Adipocyte (in vitro differentiated cells): Measurements from ENCODE around the gene SNAI3.

Source experiments
- DNase-seq: peaks from one replicate; pipeline ENCODE4 v3.0.0-alpha.2; 2015; ENCODE audit warnings: low read depth
- H3K27me3 ChIP-seq: replicated peaks from 2 replicates; pipeline ENCODE4 v1.7.0; 2013; ENCODE audit warnings: mild to moderate bottlenecking, low read length, moderate library complexity; ENCODE audit not compliant: control insufficient read depth, insufficient read depth
- H3K36me3 ChIP-seq: 2 replicates; pipeline ENCODE4 v1.7.0; 2013; ENCODE audit warnings: low read length, mild to moderate bottlenecking, moderate library complexity; ENCODE audit not compliant: control insufficient read depth, insufficient read depth, severe bottlenecking
- H3K4me1 ChIP-seq: 2 replicates; pipeline ENCODE4 v1.7.0; 2013; ENCODE audit warnings: mild to moderate bottlenecking, low read length, moderate library complexity; ENCODE audit not compliant: control insufficient read depth, insufficient read depth
- H3K4me3 ChIP-seq: 2 replicates; pipeline ENCODE4 v1.7.0; 2013; ENCODE audit warnings: mild to moderate bottlenecking, low read length, moderate library complexity
- H3K9ac ChIP-seq: 2 replicates; pipeline ENCODE4 v1.7.0; 2013; ENCODE audit warnings: mild to moderate bottlenecking, low read length, moderate library complexity
- H3K9me3 ChIP-seq: 2 replicates; pipeline ENCODE4 v1.7.0; 2013; ENCODE audit warnings: mild to moderate bottlenecking, low read length, moderate library complexity; ENCODE audit not compliant: control insufficient read depth

Gene SNAI3

DNA sequence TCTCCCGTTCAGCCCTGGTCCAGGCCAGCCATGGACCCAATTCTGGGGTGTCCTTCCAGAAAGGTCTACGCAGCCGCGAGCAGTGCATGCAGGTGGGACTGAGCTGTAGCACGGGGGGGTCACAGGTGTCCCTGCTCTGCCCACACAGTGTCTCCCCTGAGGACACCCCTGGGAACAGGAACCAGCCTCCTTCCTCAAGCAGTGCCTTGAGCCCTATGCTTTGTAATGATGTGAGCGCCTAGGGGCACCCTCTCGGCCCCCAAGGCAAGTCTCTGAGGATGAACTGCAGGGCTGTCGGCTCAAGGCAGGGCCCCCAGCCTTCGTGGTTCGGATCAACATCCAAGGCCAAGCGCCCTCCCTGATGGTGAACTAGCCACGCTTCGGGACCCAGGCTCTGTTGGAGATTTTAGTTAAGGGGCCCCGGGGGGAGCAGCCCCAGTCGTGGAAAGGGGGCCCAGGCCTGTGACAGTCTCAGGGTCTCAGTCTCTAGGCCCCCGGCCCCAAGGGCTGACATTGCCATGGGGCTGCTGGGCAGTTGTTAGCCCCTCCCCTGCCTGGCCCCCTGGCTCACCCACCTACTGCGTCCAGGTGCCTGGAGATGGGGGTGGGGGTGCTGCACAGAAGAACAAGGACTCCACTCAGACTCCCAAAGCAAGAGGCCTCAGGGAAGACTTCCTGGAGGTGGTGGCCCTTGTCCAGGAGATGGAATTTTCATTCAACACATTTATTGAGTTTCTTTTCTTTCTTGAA is 45.6 kb downstream of the SNAI3 start:
- H3K9ac ChIP-seq = no peak overlapping the region
- no peaks in the 10 kb centered on the region for H3K4me1 ChIP-seq
- H3K36me3 ChIP-seq = no peaks in the 10 kb centered on the region
- DNase-seq = no peak
- no peak overlapping the region for H3K4me3 ChIP-seq
- H3K9me3 ChIP-seq = no peaks in the 10 kb centered on the region
- peaks cover 37% of the 10 kb centered on the region for H3K27me3 ChIP-seq

DNA sequence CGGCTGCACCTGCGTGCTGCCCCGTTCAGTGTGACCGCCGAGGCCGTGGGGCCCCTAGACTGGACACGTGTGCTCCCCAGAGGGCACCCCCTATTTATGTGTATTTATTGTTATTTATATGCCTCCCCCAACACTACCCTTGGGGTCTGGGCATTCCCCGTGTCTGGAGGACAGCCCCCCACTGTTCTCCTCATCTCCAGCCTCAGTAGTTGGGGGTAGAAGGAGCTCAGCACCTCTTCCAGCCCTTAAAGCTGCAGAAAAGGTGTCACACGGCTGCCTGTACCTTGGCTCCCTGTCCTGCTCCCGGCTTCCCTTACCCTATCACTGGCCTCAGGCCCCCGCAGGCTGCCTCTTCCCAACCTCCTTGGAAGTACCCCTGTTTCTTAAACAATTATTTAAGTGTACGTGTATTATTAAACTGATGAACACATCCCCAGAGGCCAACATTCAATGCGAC is 46.2 kb downstream of the SNAI3 start:
- Histone ChIP-seq H3K27me3 (peaks cover 37% of the 10 kb centered on the region), H3K9ac (no peak overlapping the region), H3K9me3 (no peaks in the 10 kb centered on the region), H3K4me3 (no peak overlapping the region), H3K36me3 (no peaks in the 10 kb centered on the region), H3K4me1 (no peaks in the 10 kb centered on the region)
- no peak for DNase-seq

DNA sequence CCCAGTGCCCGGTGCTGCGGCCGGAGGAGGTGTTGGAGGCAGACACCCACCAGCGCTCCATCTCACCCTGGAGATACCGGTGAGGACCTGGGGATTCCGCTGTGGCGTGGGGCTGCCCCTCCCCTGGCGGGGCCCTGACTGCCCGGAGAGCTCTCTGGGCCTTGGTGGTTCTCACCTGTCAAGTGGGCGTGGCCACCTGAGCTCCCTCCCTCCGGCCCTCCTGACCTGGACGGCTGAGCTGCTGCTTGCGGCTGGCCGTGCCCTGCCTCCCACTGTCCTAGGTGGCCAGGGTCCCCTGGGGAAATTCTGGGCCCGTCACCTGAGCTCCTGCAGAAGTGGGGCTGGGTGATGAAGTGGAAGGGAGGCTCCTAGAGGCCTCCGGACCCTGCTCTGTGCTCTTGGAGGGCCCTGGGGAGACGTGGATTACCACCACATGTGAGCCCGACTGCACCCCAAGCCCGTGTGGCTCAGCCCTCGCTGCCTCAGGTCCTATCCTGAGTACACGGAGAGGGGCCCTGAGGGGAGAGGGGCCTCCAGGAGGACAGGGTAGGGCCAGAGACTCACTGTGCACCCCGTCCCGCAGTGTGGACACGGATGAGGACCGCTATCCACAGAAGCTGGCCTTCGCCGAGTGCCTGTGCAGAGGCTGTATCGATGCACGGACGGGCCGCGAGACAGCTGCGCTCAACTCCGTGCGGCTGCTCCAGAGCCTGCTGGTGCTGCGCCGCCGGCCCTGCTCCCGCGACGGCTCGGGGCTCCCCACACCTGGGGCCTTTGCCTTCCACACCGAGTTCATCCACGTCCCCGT is 46.9 kb downstream of the SNAI3 start:
- Histone ChIP-seq H3K27me3 (peaks cover 37% of the 10 kb centered on the region), H3K9me3 (no peaks in the 10 kb centered on the region), H3K9ac (no peak overlapping the region), H3K4me3 (no peak overlapping the region), H3K36me3 (no peaks in the 10 kb centered on the region), H3K4me1 (no peaks in the 10 kb centered on the region)
- no peak for DNase-seq

DNA sequence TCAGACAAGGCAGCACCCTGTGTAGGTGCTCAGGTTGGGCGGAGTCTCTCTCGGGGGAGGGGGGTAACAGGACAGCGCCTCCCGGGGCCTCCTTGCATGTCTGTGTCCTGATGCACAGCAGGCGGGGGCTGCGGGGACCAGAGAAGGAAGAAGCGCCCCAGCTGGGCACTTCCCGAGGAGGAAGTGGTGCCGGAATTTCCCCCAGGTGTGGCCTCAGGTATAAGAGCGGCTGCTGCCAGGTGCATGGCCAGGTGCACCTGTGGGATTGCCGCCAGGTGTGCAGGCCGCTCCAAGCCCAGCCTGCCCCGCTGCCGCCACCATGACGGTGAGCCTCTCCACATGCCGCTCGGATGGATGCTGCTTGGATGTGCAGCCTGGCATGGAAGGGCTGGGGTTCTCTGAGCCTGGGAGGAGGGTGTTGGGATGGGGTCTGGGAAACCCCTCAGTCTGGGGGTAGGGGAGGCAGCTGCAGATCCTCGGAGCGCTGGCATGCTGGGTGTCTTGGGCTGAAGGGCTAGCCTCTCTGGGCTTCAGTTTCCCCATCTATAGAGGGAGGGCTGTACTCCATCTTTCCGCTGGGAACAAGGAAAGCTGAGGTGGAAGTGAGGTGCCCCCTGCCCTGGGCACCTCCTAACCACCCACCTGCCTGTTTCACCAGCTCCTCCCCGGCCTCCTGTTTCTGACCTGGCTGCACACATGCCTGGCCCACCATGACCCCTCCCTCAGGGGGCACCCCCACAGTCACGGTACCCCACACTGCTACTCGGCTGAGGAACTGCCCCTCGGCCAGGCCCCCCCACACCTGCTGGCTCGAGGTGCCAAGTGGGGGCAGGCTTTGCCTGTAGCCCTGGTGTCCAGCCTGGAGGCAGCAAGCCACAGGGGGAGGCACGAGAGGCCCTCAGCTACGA is 47.7 kb downstream of the SNAI3 start, which contains the start of gene IL17C:
Gene IL17C, plus strand, starts transcription at position 250 of the 908 bp plus-strand sequence. Its CDS starts 70 bp downstream, at position 320.
- DNase-seq = no peak
- no peak within 1 kb of the TSS for H3K4me3 ChIP-seq
- H3K9ac ChIP-seq = no peak within 1 kb of the TSS
- H3K36me3 ChIP-seq = no peaks in the 10 kb centered on the region
- H3K9me3 ChIP-seq = no peaks in the 10 kb centered on the region
- no peaks in the 10 kb centered on the region for H3K4me1 ChIP-seq
- peaks cover 37% of the 10 kb centered on the region for H3K27me3 ChIP-seq

DNA sequence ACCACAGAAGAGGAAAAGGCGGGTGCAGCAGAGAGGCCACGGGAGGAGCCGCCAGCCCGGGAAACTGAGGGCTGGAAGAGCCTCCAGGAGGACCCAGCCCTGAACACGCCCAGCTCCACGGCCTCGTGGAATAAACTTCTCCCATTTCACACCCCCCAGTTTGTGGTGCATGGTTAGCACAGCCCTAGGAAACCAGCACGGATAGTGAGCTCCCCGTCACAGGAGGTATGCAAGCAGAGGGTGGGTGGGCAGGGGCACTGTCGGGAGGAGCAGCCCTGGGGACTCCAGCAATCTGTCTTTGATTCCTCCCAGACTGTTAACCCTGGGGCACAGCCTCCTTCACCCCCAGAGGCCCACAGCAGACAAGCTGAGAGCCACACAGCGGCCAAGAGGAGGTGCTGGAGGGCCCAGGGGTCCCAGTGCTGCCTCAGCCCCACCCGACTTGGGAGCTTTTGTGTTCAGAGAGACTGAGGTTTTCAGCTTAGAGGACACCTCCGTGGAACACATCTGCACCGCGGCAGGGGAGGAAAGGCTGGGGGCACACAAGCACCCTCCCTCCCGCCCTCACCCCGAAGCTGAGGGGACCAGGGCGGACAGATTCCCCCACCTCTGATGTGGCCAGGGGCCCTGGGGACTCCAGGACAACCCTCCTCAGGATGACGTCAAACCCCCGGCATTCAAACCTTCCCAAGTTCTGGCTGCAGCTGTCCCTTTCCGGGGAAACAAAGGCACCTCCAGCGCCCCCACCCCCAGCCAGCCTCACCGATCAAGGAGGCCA is 49.6 kb downstream of the SNAI3 start:
- Histone ChIP-seq H3K9me3 (no peaks in the 10 kb centered on the region), H3K27me3 (peaks cover 37% of the 10 kb centered on the region), H3K36me3 (peaks cover 10% of the 10 kb centered on the region), H3K4me3 (no peak overlapping the region), H3K4me1 (no peaks in the 10 kb centered on the region), H3K9ac (no peak overlapping the region)
- no peak for DNase-seq

DNA sequence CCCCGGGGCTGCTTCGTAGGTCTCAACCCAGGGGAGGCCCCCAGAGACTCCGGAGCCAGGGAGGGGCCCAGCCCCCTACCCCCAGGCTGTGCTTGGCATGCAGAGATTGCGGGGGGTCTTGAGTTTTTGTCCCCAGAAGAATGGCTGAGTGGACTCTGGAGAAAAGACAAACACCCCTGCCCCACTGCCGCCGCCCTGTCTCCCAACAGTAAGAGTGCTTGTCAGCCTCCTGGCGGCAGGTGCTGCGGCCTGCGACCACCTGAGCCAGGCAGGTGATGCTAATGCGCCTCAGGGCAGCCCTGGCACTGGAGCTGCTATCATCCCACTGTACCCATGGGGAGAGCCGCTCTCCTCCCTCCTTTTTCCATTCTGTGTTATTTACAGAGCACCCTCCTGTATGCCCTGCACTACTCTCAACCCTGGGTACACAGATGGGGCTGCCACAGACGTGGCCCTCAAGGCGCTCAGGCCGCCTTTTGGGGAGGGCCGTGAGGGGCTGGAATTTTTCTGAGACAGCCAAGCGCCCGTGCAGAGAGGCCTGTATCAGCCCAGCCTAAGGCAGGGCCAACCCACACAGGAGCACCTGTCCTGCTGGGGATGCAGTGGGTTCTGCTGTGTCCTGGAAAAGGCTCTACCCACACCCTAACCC is 50.5 kb downstream of the SNAI3 start:
- H3K27me3 ChIP-seq = peaks cover 37% of the 10 kb centered on the region
- no peaks in the 10 kb centered on the region for H3K9me3 ChIP-seq
- H3K4me1 ChIP-seq = no peaks in the 10 kb centered on the region
- no peak overlapping the region for H3K9ac ChIP-seq
- H3K36me3 ChIP-seq = peaks cover 17% of the 10 kb centered on the region
- DNase-seq = no peak
- H3K4me3 ChIP-seq = no peak overlapping the region

DNA sequence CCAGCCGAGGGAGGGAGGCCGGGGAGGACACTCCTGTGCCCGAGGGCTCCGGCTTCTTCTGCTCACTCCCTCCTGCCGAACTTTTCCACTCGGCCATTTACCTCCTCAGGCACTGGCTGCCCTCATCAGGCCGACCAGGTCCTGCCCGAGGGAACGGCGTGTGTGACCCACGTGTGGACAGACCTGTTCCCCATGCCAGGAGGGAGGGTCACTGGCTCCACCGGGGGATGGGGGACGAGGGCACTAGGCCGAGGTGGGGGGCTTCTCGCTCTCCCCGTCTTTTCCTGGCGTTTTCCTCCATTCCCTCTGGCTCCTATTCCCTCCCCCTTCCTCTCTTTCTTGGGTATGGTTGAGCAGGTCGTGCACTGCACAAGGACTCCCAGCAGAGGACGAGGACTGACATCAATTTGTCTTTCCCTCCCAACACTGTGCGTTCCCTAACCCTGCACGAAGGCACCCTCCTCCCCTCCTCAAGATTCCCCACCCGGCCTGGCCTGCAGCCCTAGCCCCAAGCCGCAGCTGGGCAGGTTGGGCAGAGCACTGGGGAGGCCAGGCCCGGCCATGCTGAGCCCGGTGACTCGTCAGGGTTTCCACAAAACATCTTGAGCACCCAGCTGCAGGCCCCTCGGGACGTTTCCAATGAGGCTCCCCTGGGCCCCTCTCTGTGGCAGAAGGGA is 51.2 kb downstream of the SNAI3 start:
- H3K4me3 ChIP-seq = peak overlapping the region; percentile 72
- H3K4me1 ChIP-seq = no peaks in the 10 kb centered on the region

DNA sequence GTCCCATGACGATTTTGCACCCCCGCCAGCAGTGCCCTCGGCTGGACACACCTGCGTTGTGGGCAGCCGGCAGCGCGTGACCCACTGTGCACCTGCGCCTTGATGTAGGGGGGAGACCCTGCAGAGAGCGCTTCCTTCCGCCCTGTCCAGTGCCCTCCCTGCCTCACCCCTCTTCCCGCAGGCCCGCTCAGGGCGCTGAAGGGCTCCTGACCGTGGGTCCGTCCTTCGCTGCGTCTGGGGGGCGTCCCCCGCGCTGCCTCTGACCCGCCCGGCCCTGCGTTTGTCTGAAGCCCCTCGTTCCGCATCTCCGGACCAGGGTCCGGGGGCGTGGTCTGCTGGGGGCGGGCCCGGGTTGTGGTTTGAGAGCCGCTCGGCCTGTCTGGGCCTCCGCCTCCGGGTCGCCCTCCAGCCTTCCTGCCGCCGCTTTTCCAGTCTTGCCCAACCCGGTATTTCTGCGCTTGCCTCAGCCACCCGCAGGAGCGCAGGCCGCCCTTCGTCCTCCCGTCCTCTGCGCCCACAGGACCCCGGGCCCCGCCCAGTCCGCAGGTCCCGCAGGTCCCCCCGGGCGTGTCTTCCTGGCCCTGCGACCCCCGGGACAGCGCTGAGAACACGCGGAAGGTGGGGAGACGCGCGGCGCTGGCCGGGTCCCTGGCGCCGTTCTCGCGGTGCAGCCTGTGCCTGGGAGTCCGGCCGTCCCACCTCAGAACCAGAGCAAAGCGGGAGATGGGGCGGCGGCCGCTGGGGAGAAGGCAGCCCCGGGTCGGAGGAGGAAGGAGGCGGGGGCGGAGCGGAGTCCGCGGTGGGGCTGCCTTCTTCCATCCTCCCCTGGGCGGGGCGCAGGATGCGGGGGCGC is 51.9 kb downstream of the SNAI3 start:
- peak; percentile 69 for DNase-seq
- Histone ChIP-seq H3K4me3 (peak overlapping the region; percentile 72), H3K36me3 (peaks cover 23% of the 10 kb centered on the region)

More for the DNA sequence above, 51.2 kb downstream of the SNAI3 start:
- Histone ChIP-seq H3K9me3 (no peaks in the 10 kb centered on the region), H3K36me3 (peaks cover 18% of the 10 kb centered on the region), H3K9ac (peak overlapping the region; percentile 69), H3K27me3 (peaks cover 32% of the 10 kb centered on the region)
- DNase-seq = no peak

DNA sequence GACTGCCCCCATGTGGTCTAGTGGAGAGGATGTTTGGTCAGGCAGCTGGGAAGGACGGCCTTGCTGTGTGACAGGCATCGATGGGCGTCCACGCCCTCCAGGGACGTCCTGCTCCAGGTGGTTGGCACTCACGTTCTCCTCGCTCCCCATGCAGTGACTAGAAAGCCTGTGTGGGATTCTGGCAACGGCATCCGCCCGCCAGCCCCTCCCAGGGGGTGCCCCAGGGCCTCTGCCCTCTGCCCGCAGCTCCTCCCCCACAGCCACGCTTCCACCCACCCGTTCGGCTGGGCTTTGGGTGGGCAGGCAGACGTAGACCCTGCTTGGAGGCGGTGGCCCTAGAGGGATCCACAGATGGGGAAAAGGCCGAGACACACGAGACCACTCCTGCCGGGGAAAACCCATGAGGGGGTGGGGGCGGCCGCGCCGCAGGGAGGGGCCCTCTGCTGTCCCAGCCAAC is 52.6 kb downstream of the SNAI3 start:
- no peak for DNase-seq
- H3K36me3 ChIP-seq = peaks cover 26% of the 10 kb centered on the region
- H3K4me3 ChIP-seq = no peak overlapping the region
- H3K9ac ChIP-seq = no peak overlapping the region
- H3K9me3 ChIP-seq = no peaks in the 10 kb centered on the region
- H3K4me1 ChIP-seq = no peaks in the 10 kb centered on the region
- peaks cover 18% of the 10 kb centered on the region for H3K27me3 ChIP-seq

More for the DNA sequence above, 51.9 kb downstream of the SNAI3 start:
- Histone ChIP-seq H3K4me1 (no peaks in the 10 kb centered on the region), H3K9ac (peak overlapping the region; percentile 69), H3K9me3 (no peaks in the 10 kb centered on the region), H3K27me3 (peaks cover 24% of the 10 kb centered on the region)
